Gastroesophageal sphincter (tissue), 4 donors: ENCODE results near the gene SHANK1. TPM values are rescaled to one million over a fixed set of nuclear protein-coding genes. Genes with fewer than 3 reads are reported as not detected.
"Not testable (repeated sequence)": the region's sequence is repeated elsewhere in the genome, so short reads cannot be mapped to it uniquely, and the experiment has no call there.

ENCODE experiments used
- ATAC-seq: fragments of 150-250 bp; one replicate; pipeline ENCODE4 v1.9.1; 2016; ENCODE audit warnings: mild to moderate bottlenecking, moderate library complexity
- H3K27ac ChIP-seq, 4 donors: fragments of 200-600 bp; sonication (generic) in 3 of 4; 1 replicate in 3 of 4; 2 replicates in 1 of 4; pipeline ENCODE4 v1.5.1; 2016 to 2019
- H3K27me3 ChIP-seq: fragments of 200-600 bp; sonication (generic); one replicate; pipeline ENCODE4 v1.5.1; 2019
- H3K36me3 ChIP-seq, 2 donors: fragments of 200-600 bp; sonication (generic); one replicate each; pipeline ENCODE4 v1.5.1; 2019; ENCODE audit warnings: control low read depth in 1 of 2
- H3K4me1 ChIP-seq, 3 donors: fragments of 200-600 bp; sonication (generic); 1 replicate in 2 of 3; 2 replicates in 1 of 3; pipeline ENCODE4 v1.5.1; 2016 to 2019; ENCODE audit warnings: control low read depth in 2 of 3
- H3K4me3 ChIP-seq, 2 donors: fragments of 200-600 bp; sonication (generic); one replicate each; pipeline ENCODE4 v1.5.1; 2019; ENCODE audit warnings: mild to moderate bottlenecking in 1 of 2, moderate library complexity in 1 of 2
- H3K9me3 ChIP-seq, 3 donors: fragments of 200-600 bp; sonication (generic); one replicate each; pipeline ENCODE4 v1.5.1; 2017 to 2019; ENCODE audit warnings: control low read depth in 2 of 3
- EP300 ChIP-seq: sonication (generic); formaldehyde crosslinking; IDR thresholded peaks from one replicate; pipeline ENCODE4 v1.6.1; 2017; ENCODE audit warnings: antibody characterized with exemption, mild to moderate bottlenecking
- POLR2A ChIP-seq, 2 donors: fragments of 450-650 bp; IDR thresholded peaks; one replicate each; pipeline ENCODE4 v1.6.1; 2017; ENCODE audit warnings: antibody characterized with exemption in 2 of 2, mild to moderate bottlenecking in 2 of 2, moderate library complexity in 1 of 2
- POLR2AphosphoS5 ChIP-seq: sonication (generic); formaldehyde crosslinking; IDR thresholded peaks from one replicate; pipeline ENCODE4 v1.6.1; 2017; ENCODE audit warnings: antibody characterized with exemption
- WGBS, 2 donors: methylation state at CpG; one replicate each; pipeline ENCODE4 v1.1.5; 2018; ENCODE audit warnings: low coverage in 1 of 2; 5-methylcytosine and 5-hydroxymethylcytosine counted together
- total RNA-seq, 4 donors: library from RNA; depleted of rRNA; stranded (reverse); fragments of >200 nt; gene quantifications; one replicate each; pipeline ENCODE4 v1.1.0, GENCODE V29; 2016
- TF ChIP-seq, protein P1 (sequence below), 4 experiments: fragments of 200-600 bp in 2 of 4; fragments of 450-650 bp in 2 of 4; sonication (generic) in 1 of 4; IDR thresholded peaks; one replicate each; pipeline ENCODE4 v1.5.1; 2017 to 2019; ENCODE audit warnings: antibody characterized with exemption in 4 of 4, mild to moderate bottlenecking in 2 of 4, moderate library complexity in 2 of 4

Gene SHANK1
- total RNA-seq, result under 1 TPM in 3 of 4 donors, not detected in 1; 0.15 to 0.40 (median 0.31) TPM

DNA sequence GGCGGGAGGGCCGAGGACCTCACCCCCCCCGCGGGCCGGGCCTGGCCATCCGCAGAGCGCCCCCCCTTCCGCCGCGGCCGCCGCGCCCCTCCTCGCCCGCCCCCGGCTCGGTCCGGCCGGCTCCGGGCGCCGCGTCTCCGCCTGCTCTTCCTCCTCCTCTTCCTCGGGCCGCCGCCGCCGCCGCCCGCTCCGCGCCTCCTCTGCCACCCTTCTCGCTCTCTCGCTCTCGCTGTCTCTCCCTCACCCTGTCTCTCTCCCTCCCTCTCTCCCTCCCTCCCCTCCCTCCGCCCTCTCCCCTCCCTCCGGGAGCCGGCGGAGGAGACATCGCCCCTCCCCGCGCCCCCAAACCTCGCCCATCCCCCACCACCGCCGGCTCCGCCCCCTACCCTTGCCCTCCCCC is at the start of gene SHANK1:
Gene SHANK1 (minus strand): TSS at position 237 of the 400 bp plus-strand sequence. CDS start 2,883 bp downstream, outside the sequence.
- no peak for TF ChIP-seq EP300
- no peak for TF ChIP-seq POLR2A (IDR thresholded peaks at IDR 0.05)
- Histone ChIP-seq H3K9me3 (no peaks in the 10 kb centered on the region), H3K4me3 (peak within 1 kb of the TSS in 1 of 2 donors; percentile 47), H3K27ac (no peak within 1 kb of the TSS), H3K27me3 (peaks cover 97% of the 10 kb centered on the region), H3K4me1 (peaks cover 0 to 36% (median 20%) of the 10 kb centered on the region in 3 donors), H3K36me3 (no peaks in the 10 kb centered on the region)
- no peak for ATAC-seq
- 3% methylated on average over 11 of the region's 47 CpGs; no CpG with 5 or more reads in 1 of the 2 donors for WGBS, 2 donors

DNA sequence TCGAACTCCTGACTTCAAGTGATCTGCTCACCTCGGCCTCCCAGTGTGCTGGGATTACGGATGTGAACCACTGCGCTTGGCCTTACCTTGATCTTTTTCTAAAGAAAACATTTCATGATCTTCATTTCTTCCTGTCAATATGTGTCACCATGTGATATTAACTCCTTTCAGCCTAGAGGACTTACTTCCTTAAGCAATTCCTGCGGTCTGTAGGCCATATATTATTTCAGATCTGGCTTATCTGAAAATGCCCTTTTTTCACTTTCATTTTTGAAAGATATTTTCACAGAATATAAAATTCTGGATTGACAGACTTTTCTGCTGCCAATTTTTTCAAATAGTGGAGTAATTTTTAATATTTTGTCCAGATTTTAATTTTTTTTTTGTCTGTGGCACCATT is 48.7 kb upstream of the SHANK1 start:
- Histone ChIP-seq H3K27me3 (peaks cover 93% of the 10 kb centered on the region), H3K36me3 (no peaks in the 10 kb centered on the region), H3K9me3 (peaks cover 0 to 5% (median 0%) of the 10 kb centered on the region in 3 donors), H3K27ac (no peak overlapping the region), H3K4me3 (no peak overlapping the region), H3K4me1 (no peaks in the 10 kb centered on the region)
- ATAC-seq, result no peak
- no peak for TF ChIP-seq POLR2AphosphoS5
- no peak for TF ChIP-seq POLR2A (IDR thresholded peaks at IDR 0.05)
- TF ChIP-seq, protein P1, sequence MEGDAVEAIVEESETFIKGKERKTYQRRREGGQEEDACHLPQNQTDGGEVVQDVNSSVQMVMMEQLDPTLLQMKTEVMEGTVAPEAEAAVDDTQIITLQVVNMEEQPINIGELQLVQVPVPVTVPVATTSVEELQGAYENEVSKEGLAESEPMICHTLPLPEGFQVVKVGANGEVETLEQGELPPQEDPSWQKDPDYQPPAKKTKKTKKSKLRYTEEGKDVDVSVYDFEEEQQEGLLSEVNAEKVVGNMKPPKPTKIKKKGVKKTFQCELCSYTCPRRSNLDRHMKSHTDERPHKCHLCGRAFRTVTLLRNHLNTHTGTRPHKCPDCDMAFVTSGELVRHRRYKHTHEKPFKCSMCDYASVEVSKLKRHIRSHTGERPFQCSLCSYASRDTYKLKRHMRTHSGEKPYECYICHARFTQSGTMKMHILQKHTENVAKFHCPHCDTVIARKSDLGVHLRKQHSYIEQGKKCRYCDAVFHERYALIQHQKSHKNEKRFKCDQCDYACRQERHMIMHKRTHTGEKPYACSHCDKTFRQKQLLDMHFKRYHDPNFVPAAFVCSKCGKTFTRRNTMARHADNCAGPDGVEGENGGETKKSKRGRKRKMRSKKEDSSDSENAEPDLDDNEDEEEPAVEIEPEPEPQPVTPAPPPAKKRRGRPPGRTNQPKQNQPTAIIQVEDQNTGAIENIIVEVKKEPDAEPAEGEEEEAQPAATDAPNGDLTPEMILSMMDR (IDR thresholded peaks at IDR 0.05), result no peak
- no peak for TF ChIP-seq EP300
- WGBS, 2 donors, result 60 to 67% methylated on average over 4 to 5 of the region's 5 CpGs

DNA sequence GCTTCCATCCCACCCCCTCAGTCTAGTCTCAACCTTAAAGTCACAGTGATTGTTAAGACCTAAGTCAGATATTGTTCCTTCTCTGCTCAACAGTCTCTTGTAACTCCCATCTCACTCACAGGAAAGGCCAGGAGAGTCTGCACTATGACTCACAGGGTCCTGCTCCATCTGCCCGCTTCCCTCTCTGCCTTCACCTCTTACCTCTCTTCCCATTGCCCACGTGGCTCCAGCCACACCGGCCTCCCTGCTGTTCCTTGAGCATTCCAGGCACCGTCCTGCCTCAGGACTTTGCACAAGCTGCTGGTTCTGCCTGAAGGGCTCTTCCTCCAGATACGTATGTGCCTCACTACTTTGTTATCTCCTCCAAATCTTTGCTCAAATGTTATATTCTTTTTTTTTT is 47.7 kb upstream of the SHANK1 start:
- H3K27me3 ChIP-seq, result peaks cover 91% of the 10 kb centered on the region
- not testable (repeated sequence) for H3K36me3 ChIP-seq, H3K9me3 ChIP-seq, H3K4me1 ChIP-seq, H3K4me3 ChIP-seq, H3K27ac ChIP-seq, ATAC-seq
- 30 to 55% methylated on average over 4 to 5 of the region's 5 CpGs for WGBS, 2 donors

DNA sequence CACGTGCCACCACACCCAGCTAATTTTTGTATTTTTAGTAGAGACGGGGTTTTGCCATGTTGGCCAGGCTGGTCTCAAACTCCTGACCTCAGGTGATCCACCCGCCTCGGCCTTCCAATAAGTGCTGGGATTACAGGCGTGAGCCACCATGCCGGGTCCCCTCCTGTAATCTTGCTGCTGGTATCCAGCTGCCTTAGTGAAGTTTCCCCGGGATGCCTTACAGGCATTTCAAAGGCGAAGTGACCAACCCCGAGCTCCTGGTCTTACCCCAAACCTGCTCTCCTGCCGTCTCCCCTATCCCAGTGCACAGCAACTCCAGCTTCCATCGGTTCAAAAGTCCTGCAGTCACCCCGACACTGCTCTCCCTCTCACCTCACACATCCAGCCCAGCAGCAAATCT is 47.1 kb upstream of the SHANK1 start:
- H3K27ac ChIP-seq, ATAC-seq, H3K9me3 ChIP-seq, H3K4me1 ChIP-seq, H3K4me3 ChIP-seq, H3K36me3 ChIP-seq: not testable (repeated sequence)
- 57 to 59% methylated on average over 5 to 10 of the region's 12 CpGs for WGBS, 2 donors
- peaks cover 91% of the 10 kb centered on the region for H3K27me3 ChIP-seq

DNA sequence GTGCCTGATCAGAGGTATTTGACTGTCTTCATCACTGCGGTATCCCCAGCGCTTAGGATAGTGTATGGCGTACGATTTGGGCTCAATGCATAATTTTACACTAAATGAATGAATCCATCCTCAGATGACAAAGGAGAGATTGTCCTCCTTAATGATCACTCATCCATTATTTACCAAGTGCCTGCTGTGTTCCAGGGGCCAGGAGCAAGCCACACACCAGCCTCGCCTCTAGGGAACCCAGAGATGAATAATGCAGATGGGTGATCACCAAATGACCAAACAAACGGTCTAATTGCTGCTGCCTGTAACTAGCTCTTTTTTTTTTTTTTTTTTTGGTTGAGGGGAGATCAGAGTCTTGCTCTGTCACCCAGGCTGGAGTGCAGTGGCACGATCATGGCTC is 44.8 kb upstream of the SHANK1 start:
- WGBS, 2 donors, result 63 to 82% methylated on average over 4 to 6 of the region's 7 CpGs
- TF ChIP-seq, protein P1 (IDR thresholded peaks at IDR 0.05), result no peak
- no peak for TF ChIP-seq POLR2A (IDR thresholded peaks at IDR 0.05)
- TF ChIP-seq EP300, result no peak
- TF ChIP-seq POLR2AphosphoS5, result no peak
- no peak for ATAC-seq

DNA sequence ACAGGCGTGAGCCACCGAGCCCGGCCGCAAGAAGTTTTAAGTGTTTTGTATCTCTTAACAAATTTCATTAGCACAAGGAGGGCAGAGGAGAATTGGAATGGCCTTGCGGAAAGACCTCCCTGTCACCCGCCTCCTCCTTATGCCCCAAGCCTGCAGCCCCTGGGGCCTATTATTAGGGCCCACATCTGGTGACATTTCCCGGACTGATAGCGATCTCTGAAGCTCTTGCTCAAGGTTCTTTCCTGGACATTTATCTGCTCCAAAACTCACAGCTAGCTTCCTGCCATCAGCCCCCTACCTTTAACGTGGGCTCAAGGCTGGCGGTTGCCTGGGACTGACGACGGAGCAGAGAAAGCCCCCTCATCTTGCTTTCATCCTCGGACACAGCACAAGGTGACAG is 43.9 kb upstream of the SHANK1 start:
- H3K36me3 ChIP-seq, ATAC-seq, H3K27ac ChIP-seq, H3K9me3 ChIP-seq, H3K4me3 ChIP-seq, H3K4me1 ChIP-seq: not testable (repeated sequence)
- WGBS, 2 donors, result 86% methylated on average over 4 of the region's 13 CpGs; no CpG with 5 or more reads in 1 of the 2 donors
- peaks cover 64% of the 10 kb centered on the region for H3K27me3 ChIP-seq

More for the DNA sequence above, 44.8 kb upstream of the SHANK1 start:
- Histone ChIP-seq H3K4me3 (no peak overlapping the region), H3K27ac (no peak overlapping the region), H3K27me3 (peaks cover 72% of the 10 kb centered on the region), H3K4me1 (no peaks in the 10 kb centered on the region), H3K9me3 (no peaks in the 10 kb centered on the region), H3K36me3 (no peaks in the 10 kb centered on the region)

DNA sequence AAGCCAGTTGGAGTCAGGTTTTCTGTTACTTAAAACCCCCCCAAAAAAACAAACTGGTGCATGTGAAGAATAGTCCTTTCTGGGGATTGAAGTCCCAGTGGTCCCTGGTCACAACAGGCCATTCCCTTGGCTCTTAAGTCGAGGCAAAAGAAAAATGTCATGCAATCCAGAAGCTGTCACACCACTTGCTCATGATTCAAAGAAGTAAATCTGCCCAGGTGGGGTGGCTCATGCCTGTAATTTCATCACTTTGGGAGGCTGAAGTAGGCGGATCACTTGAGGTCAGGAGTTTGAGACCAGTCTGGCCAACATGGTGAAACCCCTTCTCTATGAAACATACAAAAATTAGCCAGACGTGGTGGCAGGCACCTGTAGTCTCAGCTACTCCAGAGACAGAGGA is 41.9 kb upstream of the SHANK1 start:
- H3K4me3 ChIP-seq, H3K4me1 ChIP-seq, H3K27ac ChIP-seq, H3K9me3 ChIP-seq, H3K36me3 ChIP-seq, ATAC-seq: not testable (repeated sequence)
- peaks cover 67% of the 10 kb centered on the region for H3K27me3 ChIP-seq
- WGBS, 2 donors, result 38 to 60% methylated on average over 2 to 3 of the region's 3 CpGs

DNA sequence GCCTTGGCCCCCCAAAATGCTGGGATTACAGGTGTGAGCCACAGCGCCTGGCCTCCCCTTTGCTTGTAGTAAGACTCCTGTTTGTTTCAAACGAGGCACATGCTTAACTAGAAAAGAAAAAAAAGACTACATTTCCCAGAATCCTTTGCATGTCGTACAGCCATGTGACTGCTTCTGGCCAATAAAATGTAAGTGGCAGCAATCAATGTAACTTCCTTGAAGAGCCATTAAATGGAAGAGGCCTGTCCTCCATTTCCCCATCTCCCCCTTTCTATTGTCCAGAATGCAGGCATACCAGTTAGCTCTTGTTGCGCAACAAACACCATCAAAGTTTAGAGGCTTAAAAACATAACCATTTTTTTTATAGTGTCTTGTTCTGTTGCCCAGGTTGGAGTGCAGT is 40.3 kb upstream of the SHANK1 start:
- peaks cover 64% of the 10 kb centered on the region for H3K27me3 ChIP-seq

DNA sequence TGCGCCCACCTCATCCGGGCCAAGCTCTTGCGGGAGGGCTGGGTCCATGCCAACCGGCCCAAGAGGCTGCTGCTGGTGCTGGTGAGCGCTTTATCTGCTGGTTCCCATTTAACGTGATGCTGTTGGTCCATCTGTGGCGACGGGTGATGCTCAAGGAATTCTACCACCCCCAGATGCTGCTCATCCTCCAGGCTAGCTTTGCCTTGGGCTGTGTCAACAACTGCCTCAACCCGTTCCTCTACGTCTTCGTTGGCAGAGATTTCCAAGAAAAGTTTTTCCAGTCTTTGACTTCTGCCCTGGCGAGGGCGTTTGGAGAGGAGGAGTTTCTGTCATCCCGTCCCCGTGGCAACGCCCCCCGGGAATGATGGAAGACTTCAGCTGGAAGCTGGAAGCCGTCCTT is 39.5 kb upstream of the SHANK1 start:
- H3K27ac ChIP-seq, H3K4me3 ChIP-seq, ATAC-seq, H3K36me3 ChIP-seq, H3K9me3 ChIP-seq, H3K4me1 ChIP-seq: not testable (repeated sequence)
- WGBS, 2 donors, result no CpG with 5 or more reads among the region's 18 CpGs
- H3K27me3 ChIP-seq, result peaks cover 66% of the 10 kb centered on the region

More for the DNA sequence above, 40.3 kb upstream of the SHANK1 start:
- 61 to 66% methylated on average over 4 of the region's 4 CpGs for WGBS, 2 donors
- Histone ChIP-seq H3K27ac (no peak overlapping the region), H3K36me3 (no peaks in the 10 kb centered on the region), H3K4me3 (no peak overlapping the region), H3K9me3 (no peaks in the 10 kb centered on the region), H3K4me1 (no peaks in the 10 kb centered on the region)
- ATAC-seq, result no peak
- TF ChIP-seq POLR2A (IDR thresholded peaks at IDR 0.05), result no peak
- TF ChIP-seq, protein P1 (IDR thresholded peaks at IDR 0.05), result no peak

DNA sequence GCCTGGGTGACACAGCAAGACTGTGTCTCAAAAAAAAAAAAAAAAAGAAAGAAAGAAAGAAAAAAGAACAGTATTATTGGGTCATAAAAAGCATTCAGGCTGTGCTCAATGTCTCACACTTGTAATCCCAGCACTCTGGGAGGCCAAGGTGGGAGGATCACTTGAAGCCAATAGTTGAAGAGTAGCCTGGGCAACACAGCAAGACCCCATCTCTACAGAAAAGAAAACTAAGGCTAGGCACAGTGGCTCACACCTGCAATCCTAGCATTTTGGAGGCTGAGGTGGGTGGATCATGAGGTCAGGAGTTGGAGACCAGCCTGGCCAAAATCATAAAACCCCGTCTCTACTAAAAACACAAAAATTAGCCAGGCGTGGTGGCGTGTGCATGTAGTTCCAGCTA is 38.0 kb upstream of the SHANK1 start:
- H3K4me1 ChIP-seq, H3K36me3 ChIP-seq, ATAC-seq, H3K27ac ChIP-seq, H3K9me3 ChIP-seq, H3K4me3 ChIP-seq: not testable (repeated sequence)
- peaks cover 66% of the 10 kb centered on the region for H3K27me3 ChIP-seq
- WGBS, 2 donors, result 59% methylated on average over 2 of the region's 3 CpGs; no CpG with 5 or more reads in 1 of the 2 donors
